DMS114 treated with DMSO at 0.1 percent for 48 hours (cell line): ENCODE results near the gene CCDC27.

ENCODE experiments used
- DNase-seq: peaks from one replicate; lab custom pipeline; 2025; ENCODE audit not compliant: unreplicated experiment; lab: John Stamatoyannopoulos, UW

The CCDC27 gene

DNA sequence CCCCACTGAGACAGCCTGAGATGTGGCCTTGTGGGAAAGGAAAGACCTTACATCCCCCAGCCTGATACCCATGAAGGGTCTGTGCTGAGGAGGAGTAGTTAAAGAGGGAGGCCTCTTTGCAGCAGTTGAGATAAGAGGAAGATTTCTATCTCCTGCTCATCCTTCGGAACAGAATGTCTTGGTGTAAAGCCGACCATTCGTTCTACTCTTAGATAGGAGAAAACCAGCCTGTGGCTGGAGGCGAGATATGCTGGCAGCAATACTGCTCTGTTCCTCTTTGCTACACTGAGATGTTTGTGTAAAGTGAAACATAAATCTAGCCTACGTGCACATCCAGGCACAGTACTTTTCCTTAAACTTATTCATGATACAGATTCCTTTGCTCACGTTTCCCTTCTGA, 1.5 kb upstream of the CCDC27 start:
- no peak for DNase-seq

DNA sequence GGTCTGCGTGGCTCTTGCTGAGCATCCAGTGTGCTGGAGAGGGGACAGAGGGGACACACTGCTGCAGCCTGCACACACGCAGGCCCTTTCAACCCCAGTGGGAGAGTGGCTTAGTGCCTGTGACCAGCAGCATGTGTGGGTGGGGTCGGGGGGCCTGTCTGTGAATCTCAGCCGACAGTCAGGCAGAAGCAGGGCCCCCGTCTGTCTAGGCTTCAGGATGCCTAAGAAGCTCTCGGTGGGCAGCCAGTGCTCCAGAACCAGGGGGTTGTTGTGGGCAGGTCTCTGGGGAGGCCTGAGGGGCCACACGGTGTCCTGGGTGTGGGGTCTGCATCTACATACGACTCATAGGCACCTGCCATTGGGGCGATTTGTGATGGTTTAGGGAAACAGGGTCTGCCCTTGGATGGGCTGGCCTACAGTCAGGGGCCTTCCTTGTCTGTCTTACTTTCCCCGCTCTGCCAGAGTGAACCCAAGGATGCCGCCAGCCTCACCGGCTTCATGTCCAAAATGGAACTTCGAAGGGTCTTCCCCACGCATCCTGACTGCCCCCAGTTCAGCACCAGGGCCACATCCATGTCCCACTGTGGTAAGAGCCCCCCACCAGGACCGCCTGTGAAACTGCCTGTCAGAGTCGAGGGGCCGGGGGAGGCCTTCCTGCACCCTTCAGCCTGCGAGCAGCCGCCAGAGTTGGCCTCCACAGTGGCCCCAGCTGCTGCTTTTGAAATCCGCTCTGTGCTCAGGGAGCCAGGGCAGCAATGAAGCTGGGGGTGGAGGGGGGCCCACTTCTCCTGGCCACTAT, 1.6 kb downstream of the CCDC27 start:
- no peak for DNase-seq

- no peak for DNase-seq
Measured at GRCh38 chr1:3756394-3756793, 4.1 kb downstream of the CCDC27 start.

GRCh38 chr1:3759164-3759563, 6.9 kb downstream of the CCDC27 start:
- no peak for DNase-seq

DNA sequence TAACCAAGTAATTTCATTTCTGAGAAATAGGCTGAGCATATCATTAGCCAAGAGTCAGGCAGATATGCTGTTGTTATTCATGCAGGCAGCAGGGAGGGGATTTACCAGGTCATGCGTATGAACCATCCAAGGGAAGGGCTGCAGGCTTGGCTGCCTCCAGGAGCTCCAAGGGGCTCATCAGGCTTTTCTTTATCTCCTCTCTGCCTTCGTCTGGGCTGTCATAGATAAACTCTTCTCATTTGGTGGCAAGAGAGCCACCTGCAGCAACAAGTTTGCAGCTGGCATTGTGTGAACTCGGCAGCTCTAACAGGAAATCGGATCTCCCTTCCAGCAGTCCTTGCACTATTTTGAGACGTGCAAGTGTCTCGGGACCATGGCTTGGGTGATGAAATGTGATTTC, 7.5 kb downstream of the CCDC27 start:
- DNase-seq, result no peak

DNA sequence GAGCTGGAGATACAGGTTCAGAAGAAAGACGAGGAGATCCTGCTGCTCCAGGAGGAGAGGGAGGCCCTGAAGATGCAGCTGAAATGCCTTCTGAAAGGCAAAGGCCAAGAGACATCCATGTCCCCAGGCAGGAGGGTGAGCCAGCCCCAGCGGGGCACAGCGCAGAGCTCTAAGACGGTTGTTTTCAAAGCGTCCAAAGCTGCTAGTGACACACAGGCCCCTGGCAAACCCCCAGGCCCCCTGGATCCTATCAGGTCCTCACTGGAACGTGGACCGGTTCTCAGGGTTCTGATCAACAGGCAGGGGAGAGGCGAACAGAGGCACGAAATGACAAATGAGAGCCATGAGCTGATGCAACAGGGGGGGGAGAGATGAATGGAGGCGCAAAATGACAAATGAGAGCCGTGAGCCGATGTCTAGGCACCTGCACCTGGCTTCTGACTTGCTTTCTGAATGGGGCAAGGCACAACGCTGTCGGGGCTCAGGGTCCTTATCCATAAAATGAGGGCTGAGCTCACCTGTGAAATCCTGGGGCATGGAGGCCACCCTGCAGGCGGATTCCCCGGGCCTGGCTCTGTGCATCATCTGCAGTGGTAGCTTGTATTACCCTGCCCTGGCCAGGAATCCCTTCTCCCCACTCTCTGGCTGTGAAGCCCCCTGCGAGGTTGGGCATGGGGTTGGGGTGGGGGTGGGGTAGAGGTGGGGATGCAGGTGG, 9.2 kb downstream of the CCDC27 start:
- no peak for DNase-seq

GRCh38 chr1:3762151-3762872, 10.1 kb downstream of the CCDC27 start:
- DNase-seq, result no peak

- no peak for DNase-seq
Measured at GRCh38 chr1:3762873-3763228, 10.6 kb downstream of the CCDC27 start.

- no peak for DNase-seq
Measured at GRCh38 chr1:3763351-3764125, 11.3 kb downstream of the CCDC27 start.

- no peak for DNase-seq
Measured at GRCh38 chr1:3767328-3767925, 15.2 kb downstream of the CCDC27 start.

DNA sequence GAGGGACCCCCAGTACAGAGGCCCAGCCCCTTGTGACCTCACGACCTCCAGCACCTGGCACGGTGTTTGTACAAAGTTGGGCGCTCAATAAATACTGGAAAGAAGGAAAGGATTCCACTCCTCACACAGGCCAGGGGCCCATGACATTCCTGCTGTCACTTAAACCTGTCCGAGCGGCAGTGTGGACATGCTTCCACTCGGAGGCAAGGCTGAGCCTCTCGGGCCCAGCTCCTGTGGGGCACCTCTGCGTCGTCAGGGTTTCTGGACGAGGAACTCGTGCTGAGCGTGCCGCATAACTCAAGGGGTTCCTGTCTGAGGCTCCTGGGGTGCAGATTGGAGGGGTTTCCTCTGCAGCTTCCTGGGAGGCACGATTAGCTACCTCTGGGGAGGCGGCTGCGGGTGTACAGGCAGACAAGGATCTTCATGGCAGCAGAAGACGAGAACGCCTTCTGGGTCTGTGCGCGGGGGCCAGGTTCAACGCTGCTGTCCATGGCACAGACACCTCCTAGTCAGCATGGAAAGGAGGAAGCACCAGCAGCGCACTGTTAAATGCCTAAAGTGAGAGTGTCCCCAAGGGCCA, 16.7 kb downstream of the CCDC27 start:
- DNase-seq, result no peak

DNA sequence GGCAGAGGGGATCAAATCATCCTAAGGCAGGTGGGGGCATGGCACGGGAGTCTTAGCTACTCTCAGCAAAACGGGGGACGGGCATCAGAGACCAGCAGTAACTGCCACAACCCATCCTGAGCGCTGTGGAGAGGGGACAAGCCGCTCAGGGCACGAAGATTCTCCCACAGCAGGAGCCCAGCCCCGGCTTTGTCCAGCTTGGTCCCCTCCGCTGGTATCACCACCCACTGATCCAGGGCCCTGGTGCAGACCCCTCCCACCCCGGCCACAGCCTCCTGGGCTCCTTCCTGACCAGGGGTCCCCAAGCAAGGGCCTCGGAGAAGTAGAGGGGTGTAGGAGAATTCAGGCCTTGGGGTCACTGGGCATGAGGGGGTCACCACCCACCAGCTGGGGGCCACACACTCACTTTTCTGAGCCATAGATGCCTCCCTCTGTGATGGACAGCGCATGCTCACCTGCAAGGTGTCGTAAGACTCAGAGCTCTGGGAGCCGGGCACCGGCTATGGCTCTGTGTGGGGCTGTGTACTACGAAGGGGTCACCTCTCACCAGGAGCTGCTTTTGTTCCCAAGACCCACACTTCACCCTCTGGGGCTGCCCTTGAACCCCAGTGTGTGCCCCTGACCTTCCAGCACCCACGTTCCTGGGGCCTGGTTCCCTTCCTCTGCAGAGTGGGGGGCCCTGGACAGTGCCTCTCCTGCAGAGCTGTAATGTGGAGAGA, 18.0 kb downstream of the CCDC27 start:
- no peak for DNase-seq

- no peak for DNase-seq
Measured at GRCh38 chr1:3771108-3772026, 19.1 kb downstream of the CCDC27 start.

DNA sequence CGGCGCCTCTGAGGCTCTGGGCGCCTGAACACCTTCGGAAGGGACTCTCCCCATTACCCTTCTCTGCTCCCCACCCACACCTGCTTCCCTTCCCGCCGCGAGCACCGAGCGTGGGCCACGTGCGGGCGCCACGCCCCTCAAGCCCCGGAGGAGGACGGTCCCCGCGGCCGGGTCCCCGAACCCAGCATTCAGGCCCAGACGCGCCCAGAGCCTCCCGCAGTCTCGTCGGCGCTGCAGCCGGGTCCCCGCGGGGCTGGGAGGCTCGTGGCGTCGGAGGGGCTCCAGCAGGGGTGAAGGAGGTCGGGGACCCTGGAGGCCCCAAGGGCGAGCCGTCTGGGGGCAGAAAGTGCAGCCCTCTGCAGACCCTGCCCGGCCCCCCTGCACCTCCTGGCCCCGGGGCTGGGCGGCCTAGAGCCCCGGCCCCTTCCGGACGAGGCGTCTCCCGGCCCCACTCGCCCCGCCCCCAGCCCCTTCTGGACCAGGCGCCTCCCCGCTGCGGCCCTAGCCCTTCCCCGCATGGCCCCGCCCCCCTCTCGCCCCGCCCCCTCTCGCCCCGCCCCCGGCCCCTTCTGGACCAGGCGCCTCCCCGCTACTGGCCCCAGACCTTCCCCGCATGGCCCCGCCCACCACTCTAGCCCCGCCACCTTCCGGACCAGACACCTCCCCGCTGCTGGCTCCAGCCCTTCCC, 19.9 kb downstream of the CCDC27 start:
- DNase-seq, result peak; percentile 71

- no peak for DNase-seq
Measured at GRCh38 chr1:3772715-3773571, 20.7 kb downstream of the CCDC27 start, which contains the start of gene SMIM1. Gene SMIM1 (plus strand): TSS chr1:3772749. CDS start chr1:3775374, 2,625 bp downstream.

DNA sequence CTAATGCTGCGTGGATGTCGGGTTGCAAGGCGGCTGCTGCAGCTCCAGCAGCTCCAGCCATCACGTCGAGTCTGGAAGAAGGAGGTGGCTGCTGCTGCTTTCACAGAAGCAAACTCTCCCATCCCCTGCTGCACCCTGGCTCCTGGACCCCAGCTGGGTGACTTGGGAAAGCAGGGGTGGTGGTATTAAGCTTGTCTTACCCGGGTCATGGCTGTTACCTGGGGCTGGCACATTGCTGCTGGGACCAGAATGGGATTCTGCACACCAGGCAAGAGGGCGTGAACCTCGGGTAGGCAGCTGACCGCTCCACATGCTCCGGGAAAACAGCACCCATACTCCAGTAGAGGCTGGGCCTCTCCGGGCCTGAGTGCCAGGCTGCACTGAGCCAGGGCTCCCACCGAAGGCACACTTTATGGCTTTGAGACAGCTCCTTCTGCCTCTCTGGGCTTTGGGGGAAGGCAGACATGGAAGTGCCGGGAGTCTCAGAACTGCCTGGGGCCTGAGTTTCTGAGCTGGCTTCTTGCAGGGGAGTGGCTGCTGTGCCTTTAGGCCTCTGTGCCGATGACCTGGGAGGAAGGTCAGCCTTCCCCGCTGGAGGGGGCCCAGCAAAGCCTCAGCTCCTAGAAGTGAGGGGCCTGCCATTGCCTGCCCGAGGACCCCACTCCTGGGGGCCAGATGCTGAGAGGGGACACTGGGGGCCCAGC, 21.5 kb downstream of the CCDC27 start:
- no peak for DNase-seq
